ENCODE data around the gene OSM. TPM values are rescaled to one million over a fixed set of nuclear protein-coding genes. Genes with fewer than 3 reads are reported as not detected.

OSM gene
- total RNA-seq, 4 donors from 2014 or later: 0.82 to 7.3 (median 1.0) TPM

- no peak for TF ChIP-seq CTCF (IDR thresholded peaks at IDR 0.05; ENCODE audit: low read depth)
Observed at GRCh38 chr22:30304495-30305244, 38.0 kb upstream of the OSM start.

- no peak for TF ChIP-seq CTCF (IDR thresholded peaks at IDR 0.05; ENCODE audit: low read depth)
Observed at GRCh38 chr22:30302810-30303138, 36.1 kb upstream of the OSM start.

DNA sequence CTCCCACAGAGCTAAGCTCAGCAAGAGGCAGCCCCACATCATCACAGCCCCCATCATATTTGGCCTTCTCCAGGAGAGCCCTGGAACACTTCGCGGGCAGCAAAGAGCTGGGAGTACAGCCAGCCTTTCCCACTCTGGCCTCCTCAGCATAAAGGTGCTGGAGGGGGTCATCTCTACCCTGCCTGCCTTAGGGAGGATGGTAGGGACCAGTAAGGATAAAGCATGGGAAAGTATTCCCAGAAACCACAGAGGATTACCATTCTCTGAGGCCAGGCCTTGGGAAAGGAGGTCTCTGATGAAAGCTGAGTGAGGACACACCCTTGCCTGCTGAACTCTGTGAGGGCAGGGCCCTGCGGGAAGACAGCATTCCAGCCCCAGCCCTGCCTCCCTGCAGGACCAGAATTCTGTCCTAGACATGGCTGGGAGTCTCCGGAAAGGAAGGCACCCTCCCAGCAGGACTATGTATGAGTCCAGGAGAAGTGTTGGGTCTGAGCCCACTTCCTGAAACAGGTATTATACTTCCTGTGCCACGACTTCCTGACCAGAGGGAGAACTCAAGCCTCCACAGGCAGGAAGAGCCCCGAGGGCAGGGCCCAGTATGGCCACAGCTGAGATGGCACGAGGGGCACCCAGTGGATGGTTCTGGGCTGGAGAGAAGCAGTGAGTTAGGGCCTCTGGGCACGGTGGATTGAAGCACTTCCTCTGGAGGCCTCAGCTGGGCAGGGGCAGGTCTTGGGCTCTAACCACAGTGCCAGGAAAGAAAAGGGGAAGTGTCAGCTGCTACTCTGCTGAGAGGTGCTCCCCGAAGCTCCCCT, 35.6 kb upstream of the OSM start:
- TF ChIP-seq CTCF (IDR thresholded peaks at IDR 0.05; ENCODE audit: low read depth): no peak

DNA sequence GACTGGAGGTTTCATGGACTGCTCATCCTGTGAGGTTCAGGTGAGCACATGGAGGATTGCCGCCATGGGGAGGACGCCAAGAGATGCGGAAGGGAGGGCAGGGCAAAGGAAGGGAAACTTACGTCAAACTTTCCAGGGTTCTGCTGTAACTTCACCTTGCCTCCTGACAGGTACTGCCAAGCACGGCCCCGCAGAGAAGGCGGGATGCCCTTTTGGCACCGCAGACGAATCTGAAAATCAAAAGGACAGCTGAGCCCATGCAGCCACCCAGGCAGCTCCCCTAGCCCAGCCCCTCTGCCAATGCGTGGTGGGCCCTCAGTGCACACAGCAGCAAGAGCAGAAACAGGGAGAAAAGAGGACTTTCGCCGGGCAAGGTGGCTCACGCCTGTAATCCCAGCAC, 32.7 kb upstream of the OSM start:
- TF ChIP-seq CTCF (IDR thresholded peaks at IDR 0.05; ENCODE audit: low read depth): no peak

GRCh38 chr22:30297991-30298701, 31.5 kb upstream of the OSM start:
- TF ChIP-seq CTCF (IDR thresholded peaks at IDR 0.05; ENCODE audit: low read depth): no peak

- no peak for TF ChIP-seq CTCF (IDR thresholded peaks at IDR 0.05; ENCODE audit: low read depth)
Observed at GRCh38 chr22:30297276-30297990, 30.8 kb upstream of the OSM start.

Data from subcutaneous adipose tissue (tissue), 4 donors.